H1 (cell line): ENCODE data around the gene NSUN4. TPM values are rescaled to one million over a fixed set of nuclear protein-coding genes. Genes with fewer than 3 reads are reported as not detected.
"Not testable (repeated sequence)": the region's sequence is repeated elsewhere in the genome, so short reads cannot be mapped to it uniquely, and the experiment has no call there.

Experiments
- CTCF ChIA-PET: fragments of 300-600 bp; sonication (Branson Sonifier 250); formaldehyde crosslinking; loops from one replicate; lab custom pipeline; 2021; ENCODE audit not compliant: partially characterized antibody; lab: Charles Lee
- POLR2A ChIA-PET: fragments of 300-600 bp; sonication (Branson Sonifier 250); formaldehyde crosslinking; loops from one replicate; lab custom pipeline; 2021; ENCODE audit warnings: inconsistent platforms; ENCODE audit not compliant: partially characterized antibody; lab: Charles Lee
- DNase-seq, 2 experiments: peaks; one replicate each; pipeline versions ENCODE4 v3.0.0 to v3.0.0-alpha.2; 2010 to 2022; ENCODE audit warnings: low spot score in 2 of 2, low read depth in 1 of 2, mixed read lengths in 1 of 2
- FAIRE-seq: peaks from 2 replicates; lab custom pipeline; 2011; peaks lifted over from hg19 to GRCh38; lab: Jason Lieb, UNC
- H2AFZ ChIP-seq: 2 replicates; pipeline ENCODE4 v1.8.1; 2012; ENCODE audit warnings: low read length, inconsistent platforms
- H2AK5ac ChIP-seq: 2 replicates; pipeline ENCODE4 v1.6.1; 2013; ENCODE audit warnings: low read depth, low read length
- H2BK120ac ChIP-seq: replicated peaks from 2 replicates; pipeline ENCODE3; 2013; ENCODE audit warnings: low read depth, low read length, inconsistent platforms
- H2BK12ac ChIP-seq: 2 replicates; pipeline ENCODE4 v1.6.1; 2013; ENCODE audit warnings: low read depth, low read length
- H2BK15ac ChIP-seq: 2 replicates; pipeline ENCODE4 v1.6.1; 2013; ENCODE audit warnings: low read length
- H2BK20ac ChIP-seq: 2 replicates; pipeline ENCODE4 v1.6.1; 2013; ENCODE audit warnings: low read length
- H2BK5ac ChIP-seq: 2 replicates; pipeline ENCODE4 v1.6.1; 2013; ENCODE audit warnings: low read depth, low read length
- H3K14ac ChIP-seq: 2 replicates; pipeline ENCODE4 v1.6.1; 2013; ENCODE audit warnings: inconsistent platforms; ENCODE audit not compliant: insufficient read length
- H3K18ac ChIP-seq: 2 replicates; pipeline ENCODE4 v1.6.1; 2013; ENCODE audit warnings: low read length; ENCODE audit errors: extremely low read depth
- H3K23ac ChIP-seq: 2 replicates; pipeline ENCODE4 v1.6.1; 2013; ENCODE audit warnings: inconsistent platforms; ENCODE audit not compliant: insufficient read length
- H3K23me2 ChIP-seq: 2 replicates; pipeline ENCODE4 v1.6.1; 2013; ENCODE audit warnings: low read depth, low read length
- H3K27ac ChIP-seq: 2 replicates; pipeline ENCODE4 v1.6.1; 2011; ENCODE audit warnings: low read depth, low read length, inconsistent platforms
- H3K27me3 ChIP-seq, 4 experiments: replicated peaks in 1 of 4; 1 replicate in 1 of 4; 2 replicates in 3 of 4; pipeline versions ENCODE4 v1.6.1 to v1.8.1; 2011 to 2013; ENCODE audit warnings: low read length in 3 of 4, mild to moderate bottlenecking in 3 of 4, inconsistent platforms in 2 of 4, mixed read lengths in 2 of 4, moderate library complexity in 1 of 4; ENCODE audit not compliant: control insufficient read depth in 3 of 4, insufficient read depth in 3 of 4; ENCODE audit errors: extremely low read depth in 1 of 4
- H3K36me3 ChIP-seq, 4 experiments: 2 replicates each; pipeline versions ENCODE4 v1.6.1 to v1.8.1; 2011 to 2013; ENCODE audit warnings: mild to moderate bottlenecking in 4 of 4, low read length in 3 of 4, moderate library complexity in 2 of 4, control low read depth in 1 of 4, inconsistent platforms in 1 of 4; ENCODE audit not compliant: insufficient read depth in 4 of 4, control insufficient read depth in 2 of 4
- H3K4ac ChIP-seq: replicated peaks from 2 replicates; pipeline ENCODE3; 2013; ENCODE audit warnings: low read length, low read depth, mixed read lengths, inconsistent platforms; ENCODE audit not compliant: insufficient read length
- H3K4me1 ChIP-seq, 4 experiments: replicated peaks in 1 of 4; 1 replicate in 1 of 4; 2 replicates in 3 of 4; pipeline versions ENCODE4 v1.6.1 to v1.8.1; 2011 to 2013; ENCODE audit warnings: low read length in 3 of 4, inconsistent platforms in 2 of 4, mixed read lengths in 1 of 4; ENCODE audit not compliant: insufficient read depth in 4 of 4, control insufficient read depth in 3 of 4
- H3K4me2 ChIP-seq, 2 experiments: 2 replicates each; pipeline versions ENCODE4 v1.6.1 to v1.8.1; 2011 to 2013; ENCODE audit warnings: low read depth in 2 of 2, low read length in 2 of 2, control low read depth in 1 of 2, inconsistent platforms in 1 of 2, mild to moderate bottlenecking in 1 of 2; ENCODE audit not compliant: insufficient read depth in 1 of 2
- H3K4me3 ChIP-seq, 4 experiments: fragments of 200-600, 300-600 bp in 1 of 4; sonication (generic), shearing (Covaris generic), sonication (Bioruptor Twin) in 1 of 4; 2 replicates each; pipeline versions ENCODE4 v1.5.1 to v1.8.1; 2011 to 2016; ENCODE audit warnings: low read length in 4 of 4, low read depth in 3 of 4, control low read depth in 2 of 4, inconsistent platforms in 2 of 4, mild to moderate bottlenecking in 2 of 4, mixed read lengths in 1 of 4, moderate library complexity in 1 of 4; ENCODE audit not compliant: insufficient read depth in 2 of 4; ENCODE audit errors: extremely low read depth in 1 of 4
- H3K56ac ChIP-seq: replicated peaks from 2 replicates; pipeline ENCODE3; 2013; ENCODE audit warnings: low read depth, mild to moderate bottlenecking, mixed read lengths, low read length, inconsistent platforms; ENCODE audit not compliant: insufficient read length
- H3K79me1 ChIP-seq: 2 replicates; pipeline ENCODE4 v1.6.1; 2013; ENCODE audit warnings: low read depth, low read length, control low read depth
- H3K79me2 ChIP-seq, 2 experiments: 2 replicates each; pipeline versions ENCODE4 v1.6.1 to v1.8.1; 2012 to 2013; ENCODE audit warnings: low read length in 2 of 2, mild to moderate bottlenecking in 2 of 2, inconsistent platforms in 1 of 2; ENCODE audit not compliant: insufficient read depth in 2 of 2, control insufficient read depth in 1 of 2
- H3K9ac ChIP-seq, 4 experiments: replicated peaks in 1 of 4; 1 replicate in 1 of 4; 2 replicates in 3 of 4; pipeline versions ENCODE4 v1.6.1 to v1.8.1; 2011 to 2013; ENCODE audit warnings: low read depth in 3 of 4, low read length in 3 of 4, control low read depth in 2 of 4, mild to moderate bottlenecking in 2 of 4, moderate library complexity in 2 of 4, inconsistent platforms in 1 of 4; ENCODE audit errors: extremely low read depth in 1 of 4
- H3K9me3 ChIP-seq, 2 experiments: 2 replicates each; pipeline versions ENCODE4 v1.6.1 to v1.8.1; 2012 to 2013; ENCODE audit warnings: mild to moderate bottlenecking in 2 of 2, moderate library complexity in 2 of 2, control low read depth in 1 of 2, inconsistent platforms in 1 of 2, low read depth in 1 of 2, low read length in 1 of 2, mixed read lengths in 1 of 2; ENCODE audit not compliant: insufficient read depth in 2 of 2
- H4K20me1 ChIP-seq, 2 experiments: replicated peaks in 1 of 2; 2 replicates each; pipeline versions ENCODE3 to v1.8.1; 2011 to 2013; ENCODE audit warnings: inconsistent platforms in 2 of 2, low read length in 2 of 2, mild to moderate bottlenecking in 1 of 2; ENCODE audit not compliant: insufficient read depth in 2 of 2, control insufficient read depth in 1 of 2
- H4K5ac ChIP-seq: 2 replicates; pipeline ENCODE4 v1.6.1; 2013; ENCODE audit warnings: low read length, low read depth, mixed read lengths, inconsistent platforms; ENCODE audit not compliant: insufficient read length
- H4K8ac ChIP-seq: 2 replicates; pipeline ENCODE4 v1.8.0; 2013; ENCODE audit warnings: mild to moderate bottlenecking, moderate library complexity, low read length, inconsistent platforms; ENCODE audit not compliant: insufficient read depth; ENCODE audit errors: extremely low read depth
- H4K91ac ChIP-seq: replicated peaks from 2 replicates; pipeline ENCODE3; 2013; ENCODE audit warnings: low read length, mixed read lengths, inconsistent platforms; ENCODE audit not compliant: insufficient read length
- WGBS, 2 experiments: shearing (Covaris generic) in 1 of 2; methylation state at CpG; one replicate each; pipeline versions ENCODE4 v1.1.6 to v1.1.7; 2013 to 2015; ENCODE audit warnings: low lambda C conversion rate in 2 of 2, mixed read lengths in 2 of 2, inconsistent platforms in 1 of 2, low coverage in 1 of 2, missing lambda C conversion rate in 1 of 2; ENCODE audit not compliant: insufficient replicate concordance in 2 of 2, insufficient coverage in 1 of 2, insufficient read length in 1 of 2; ENCODE audit errors: extremely low coverage in 1 of 2, missing lambda C conversion rate in 1 of 2; 5-methylcytosine and 5-hydroxymethylcytosine counted together
- polyA plus RNA-seq, 7 experiments: library from polyadenylated mRNA; depleted of rRNA in 3 of 7; stranded (reverse) in 5 of 7; unstranded in 2 of 7; fragments of >200 nt in 5 of 7; fragments of 200-250 nt in 2 of 7; gene quantifications; 1 replicate in 5 of 7; 2 replicates in 1 of 7; 4 replicates in 1 of 7; pipeline versions ENCODE4 v1.2.1 to v1.2.3, GENCODE V29; 2011 to 2013; ENCODE audit warnings: missing spikeins in 2 of 7, mixed read lengths in 2 of 7
- total RNA-seq: library from RNA; stranded (reverse); fragmentation: NEBNext Ultra II Directional; extraction: Animal tissue kit (Norgen Biotek cat#: 25700); gene quantifications from 2 replicates; pipeline ENCODE4 v1.2.1, GENCODE V29; 2021

The NSUN4 gene
- total and polyA plus RNA-seq, 2 of the 8 experiments (the other 6 are each of a cell fraction or from before 2014, with no cell fraction given) = 9.7 to 15.7 TPM

DNA sequence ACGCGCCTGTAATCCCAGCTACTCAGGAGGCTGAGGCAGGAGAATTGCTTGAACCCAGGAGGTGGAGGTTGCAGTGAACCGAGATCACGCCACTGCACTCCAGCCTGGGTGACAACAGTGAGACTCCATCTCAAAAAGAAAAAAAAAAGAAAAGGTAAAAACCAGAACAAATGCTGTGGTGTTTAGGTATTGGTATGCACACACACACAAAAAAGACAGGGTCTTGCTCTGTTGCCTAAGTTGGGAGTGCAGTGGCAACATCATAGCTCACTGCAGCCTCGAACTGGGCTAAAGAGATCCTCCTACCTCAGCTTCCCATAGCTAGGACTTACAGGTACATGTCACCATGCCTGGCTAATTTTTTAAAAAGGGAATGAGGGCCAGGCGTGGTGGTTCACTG, 21.3 kb upstream of the NSUN4 start:
- H3K4me1 ChIP-seq, H3K4me2 ChIP-seq, H3K18ac ChIP-seq, H4K8ac ChIP-seq, H3K4ac ChIP-seq, H3K9me3 ChIP-seq, H2BK5ac ChIP-seq, H3K79me1 ChIP-seq, H3K4me3 ChIP-seq, H2BK20ac ChIP-seq, H2BK120ac ChIP-seq, H3K14ac ChIP-seq, H3K27me3 ChIP-seq, H2BK15ac ChIP-seq, H3K79me2 ChIP-seq, FAIRE-seq, H2BK12ac ChIP-seq, H4K5ac ChIP-seq, H2AK5ac ChIP-seq, H4K20me1 ChIP-seq, H3K23ac ChIP-seq, H3K23me2 ChIP-seq, DNase-seq, H2AFZ ChIP-seq, H3K27ac ChIP-seq, H3K56ac ChIP-seq, H3K9ac ChIP-seq, H4K91ac ChIP-seq: not testable (repeated sequence)
- POLR2A ChIA-PET = interaction anchor here (0.6 to 4.4 kb wide), 6 partner anchors 9 to 50 kb away, joined by 4 to 39 read pairs (median 24); partner anchors contain the start of genes LRRC41, NSUN4 and UQCRH
- CTCF ChIA-PET = interaction anchor here (0.6 to 3.2 kb wide), 7 partner anchors 10 to 89 kb away, joined by 3 to 16 read pairs (median 4); partner anchors contain the start of gene NSUN4
- H3K36me3 ChIP-seq = peaks cover 5 to 29% (median 14%) of the 10 kb centered on the region in 4 experiments; a peak in 7 of 8 replicates
- 94% methylated on average over 6 of the region's 6 CpGs; no CpG with 5 or more reads in 1 of the 2 experiments for WGBS, 2 experiments
